Caki2 (cell line): ENCODE results near the gene TREM1. TPM values are rescaled to one million over a fixed set of nuclear protein-coding genes. Genes with fewer than 3 reads are reported as not detected.
A peak's percentile ranks its signal among the peaks of the same experiment; 100 is the strongest.

ENCODE experiments used
- DNase-seq: peaks from one replicate; pipeline ENCODE4 v3.0.0-alpha.2; 2015; ENCODE audit warnings: low read depth
- in situ Hi-C: cut with HindIII; loops from 2 replicates; pipeline ENCODE4 v1.10.0; 2016; ENCODE audit warnings: low sequenced_read_pairs, low pct_unique_long_range_greater_than_20kb, mixed read lengths
- total RNA-seq: library from RNA; depleted of rRNA; stranded (reverse); fragments of >200 nt; shearing (Covaris generic); gene quantifications from 2 replicates; pipeline ENCODE4 v1.2.3, GENCODE V29; 2014; ENCODE audit warnings: low replicate concordance; rRNA removed

Gene TREM1
- total RNA-seq, 1 experiment from 2014 or later = not detected

GRCh38 chr6:41232667-41233066 lies 53.8 kb downstream of the TREM1 start:
- DNase-seq = no peak
- in situ Hi-C loops = no loop called here

- in situ Hi-C loops = no loop called here
- DNase-seq = no peak
Observed at GRCh38 chr6:41231246-41231645, 55.2 kb downstream of the TREM1 start.

GRCh38 chr6:41229721-41230120 lies 56.8 kb downstream of the TREM1 start:
- in situ Hi-C loops = no loop called here
- no peak for DNase-seq

- peak; percentile 28 for DNase-seq
- in situ Hi-C loops = no loop called here
Observed at GRCh38 chr6:41228616-41229015, 57.9 kb downstream of the TREM1 start.

- in situ Hi-C loops = no loop called here
- no peak for DNase-seq
Observed at GRCh38 chr6:41228096-41228495, 58.4 kb downstream of the TREM1 start, which contains the start of gene TREML4. TREML4 (plus strand) TSS chr6:41228349; CDS start chr6:41228428, 79 bp downstream.

GRCh38 chr6:41226752-41227151 lies 59.7 kb downstream of the TREM1 start:
- in situ Hi-C loops = no loop called here

GRCh38 chr6:41224800-41225199 lies 61.7 kb downstream of the TREM1 start:
- DNase-seq = no peak

More at GRCh38 chr6:41226752-41227151, 59.7 kb downstream of the TREM1 start:
- DNase-seq = no peak

More at GRCh38 chr6:41224800-41225199, 61.7 kb downstream of the TREM1 start:
- in situ Hi-C loops = no loop called here

Other genes starting within 250 kb of the TREM1 start
- 1.1 and 4.4 TPM in 2 replicates for gene UNC5CL, start 247.5 kb downstream of the TREM1 start, total RNA-seq
- gene TSPO2, start 244.2 kb downstream of the TREM1 start, total RNA-seq = not detected in 2 replicates
- gene APOBEC2, start 233.5 kb downstream of the TREM1 start, total RNA-seq = not detected in 2 replicates
- 12.4 and 34.2 TPM in 2 replicates for gene OARD1, start 214.3 kb downstream of the TREM1 start, total RNA-seq
- gene NFYA, start 213.7 kb downstream of the TREM1 start, total RNA-seq = 25.7 and 29.6 TPM in 2 replicates
- gene TREML1, start 132.3 kb downstream of the TREM1 start, total RNA-seq = not detected in 2 replicates
- gene TREM2, start 123.6 kb downstream of the TREM1 start, total RNA-seq = not detected in 2 replicates
- gene TREML2, start 85.5 kb downstream of the TREM1 start, total RNA-seq = not detected in 2 replicates
- not detected in 2 replicates for gene TREML4, start 58.3 kb downstream of the TREM1 start, total RNA-seq
- not detected in 2 replicates for gene NCR2, start 48.9 kb upstream of the TREM1 start, total RNA-seq